Stomach (tissue), 9 donors: Measurements from ENCODE around the gene PSMB11. TPM values are rescaled to one million over a fixed set of nuclear protein-coding genes. Genes with fewer than 3 reads are reported as not detected.

Source experiments
- DNase-seq, 2 donors: peaks; one replicate each; pipeline versions ENCODE4 v3.0.0 to v3.0.0-alpha.2; 2013 to 2019
- H3K27ac ChIP-seq, 5 donors: fragments of 200-600 bp in 4 of 5; sonication (generic) in 4 of 5; one replicate each; pipeline ENCODE4 v1.5.1; 2013 to 2019; ENCODE audit warnings: mild to moderate bottlenecking in 1 of 5, moderate library complexity in 1 of 5
- H3K27me3 ChIP-seq, 3 donors: fragments of 200-600 bp; sonication (generic); one replicate each; pipeline ENCODE4 v1.5.1; 2017 to 2019; ENCODE audit warnings: mixed run types in 1 of 3
- H3K36me3 ChIP-seq, 4 donors: fragments of 200-600 bp; sonication (generic); 1 replicate in 3 of 4; 2 replicates in 1 of 4; pipeline ENCODE4 v1.5.1; 2016 to 2019
- H3K4me1 ChIP-seq, 4 donors: fragments of 200-600 bp; sonication (generic); one replicate each; pipeline ENCODE4 v1.5.1; 2016 to 2019
- H3K4me3 ChIP-seq, 4 donors: fragments of 200-600 bp; sonication (generic) in 3 of 4; one replicate each; pipeline ENCODE4 v1.5.1; 2016 to 2019; ENCODE audit warnings: mild to moderate bottlenecking in 1 of 4
- H3K9me3 ChIP-seq, 4 donors: fragments of 200-600 bp; sonication (generic); one replicate each; pipeline ENCODE4 v1.5.1; 2016 to 2019
- EP300 ChIP-seq: sonication (generic); formaldehyde crosslinking; IDR thresholded peaks from one replicate; pipeline ENCODE4 v1.6.1; 2017; ENCODE audit warnings: antibody characterized with exemption
- POLR2A ChIP-seq, 4 donors: fragments of 450-650 bp; IDR thresholded peaks; one replicate each; pipeline ENCODE4 v1.6.1; 2016; ENCODE audit warnings: antibody characterized with exemption in 4 of 4, control low read depth in 2 of 4, mild to moderate bottlenecking in 1 of 4, moderate library complexity in 1 of 4
- POLR2AphosphoS5 ChIP-seq, 3 donors: sonication (generic); formaldehyde crosslinking; IDR thresholded peaks; one replicate each; pipeline ENCODE4 v1.6.1; 2016; ENCODE audit warnings: antibody characterized with exemption in 3 of 3
- WGBS, 5 donors: extraction: QIAGEN DNeasy Blood & Tissue Kit in 3 of 5; methylation state at CpG; one replicate each; pipeline versions ENCODE4 v1.1.5 to v1.1.7; 2013 to 2018; 5-methylcytosine and 5-hydroxymethylcytosine counted together
- intact Hi-C: fragments of 100-400 bp; cut with DNase I; formaldehyde crosslinking; loops from one replicate; pipeline ENCODE4 v1.15.1; 2023; ENCODE audit warnings: low total_unique reads
- polyA plus RNA-seq, 3 donors: library from polyadenylated mRNA; stranded (reverse); fragments of 200-250 nt; gene quantifications; one replicate each; pipeline ENCODE4 v1.2.3, GENCODE V29; 2013
- total RNA-seq, 5 donors: library from RNA; depleted of rRNA; stranded (reverse); fragments of >200 nt; gene quantifications; one replicate each; pipeline versions ENCODE4 v1.1.0 to v1.2.3, GENCODE V29; 2014 to 2016
- TF ChIP-seq, protein P1 (sequence below), 7 experiments: fragments of 450-650 bp in 4 of 7; fragments of 200-600 bp in 3 of 7; sonication (generic) in 3 of 7; IDR thresholded peaks; one replicate each; pipeline ENCODE4 v1.5.1; 2016 to 2019; ENCODE audit warnings: antibody characterized with exemption in 7 of 7, control low read depth in 2 of 7, mild to moderate bottlenecking in 1 of 7
- donor health status: healthy with polysubstance abuse.
- donor health status: Bipolar disorder and iron deficiency.
- donor health status: healthy.

The PSMB11 gene
- total and polyA plus RNA-seq, 8 donors, result not detected

DNA sequence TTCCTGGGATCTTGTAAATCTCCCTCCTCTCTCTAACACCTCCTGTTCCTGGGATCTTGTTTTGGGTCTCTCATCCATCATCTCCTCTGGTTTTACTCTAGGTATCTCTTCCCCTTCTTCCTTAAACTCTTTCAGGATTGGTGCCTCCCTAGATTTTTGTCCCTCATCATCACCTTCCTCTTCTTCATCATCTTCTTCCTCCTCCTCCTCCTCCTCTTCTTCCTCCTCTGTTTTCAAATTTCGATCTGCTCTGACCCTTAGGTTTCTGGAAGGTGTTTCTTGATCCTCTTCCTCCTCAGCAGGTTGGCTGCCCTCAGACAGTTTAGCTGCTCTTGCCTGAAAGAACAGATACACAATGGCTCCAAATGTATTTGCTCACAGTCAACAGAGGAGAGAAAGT, 38.5 kb downstream of the PSMB11 start:
- H3K27ac ChIP-seq, result peak overlapping the region in 2 of 5 donors; percentile 16 to 74

DNA sequence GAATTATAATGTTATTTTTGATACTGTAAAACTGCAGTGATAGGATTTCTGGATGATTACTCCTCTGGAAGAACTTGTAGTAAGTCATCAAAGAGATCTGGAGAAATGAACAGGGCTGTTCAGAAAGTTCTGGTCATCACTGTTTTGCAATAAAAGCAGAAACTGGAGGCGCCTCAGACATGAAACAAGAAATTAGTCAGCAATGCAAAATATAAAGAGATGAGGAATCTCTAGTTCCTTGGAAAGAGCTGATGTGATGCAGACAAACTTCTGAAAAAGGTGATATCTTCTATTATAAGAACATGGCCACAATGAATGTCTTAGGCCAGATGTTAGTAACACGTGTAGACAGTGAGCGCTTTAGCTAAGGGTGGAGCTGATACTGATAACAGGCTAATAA, 43.4 kb downstream of the PSMB11 start:
- peaks cover 79 to 100% (median 100%) of the 10 kb centered on the region in 4 donors for H3K36me3 ChIP-seq
- 44 to 61% (median 51%) methylated on average over 3 of the region's 3 CpGs for WGBS, 5 donors
- intact Hi-C loops, result no loop called here
- DNase-seq, result no peak
- no peak for TF ChIP-seq POLR2A (IDR thresholded peaks at IDR 0.05)
- TF ChIP-seq POLR2AphosphoS5 (IDR thresholded peaks at IDR 0.05), result no peak
- no peak for TF ChIP-seq EP300
- TF ChIP-seq, protein P1, sequence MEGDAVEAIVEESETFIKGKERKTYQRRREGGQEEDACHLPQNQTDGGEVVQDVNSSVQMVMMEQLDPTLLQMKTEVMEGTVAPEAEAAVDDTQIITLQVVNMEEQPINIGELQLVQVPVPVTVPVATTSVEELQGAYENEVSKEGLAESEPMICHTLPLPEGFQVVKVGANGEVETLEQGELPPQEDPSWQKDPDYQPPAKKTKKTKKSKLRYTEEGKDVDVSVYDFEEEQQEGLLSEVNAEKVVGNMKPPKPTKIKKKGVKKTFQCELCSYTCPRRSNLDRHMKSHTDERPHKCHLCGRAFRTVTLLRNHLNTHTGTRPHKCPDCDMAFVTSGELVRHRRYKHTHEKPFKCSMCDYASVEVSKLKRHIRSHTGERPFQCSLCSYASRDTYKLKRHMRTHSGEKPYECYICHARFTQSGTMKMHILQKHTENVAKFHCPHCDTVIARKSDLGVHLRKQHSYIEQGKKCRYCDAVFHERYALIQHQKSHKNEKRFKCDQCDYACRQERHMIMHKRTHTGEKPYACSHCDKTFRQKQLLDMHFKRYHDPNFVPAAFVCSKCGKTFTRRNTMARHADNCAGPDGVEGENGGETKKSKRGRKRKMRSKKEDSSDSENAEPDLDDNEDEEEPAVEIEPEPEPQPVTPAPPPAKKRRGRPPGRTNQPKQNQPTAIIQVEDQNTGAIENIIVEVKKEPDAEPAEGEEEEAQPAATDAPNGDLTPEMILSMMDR (IDR thresholded peaks at IDR 0.05), result no peak
- no peak overlapping the region for H3K4me3 ChIP-seq
- no peaks in the 10 kb centered on the region for H3K9me3 ChIP-seq
- H3K27ac ChIP-seq, result peak overlapping the region in 2 of 5 donors; percentile 4 to 13
- peaks cover 12 to 31% (median 23%) of the 10 kb centered on the region in 4 donors for H3K4me1 ChIP-seq
- H3K27me3 ChIP-seq, result no peaks in the 10 kb centered on the region

More for the DNA sequence above, 38.5 kb downstream of the PSMB11 start:
- Histone ChIP-seq H3K4me3 (no peak overlapping the region), H3K36me3 (peaks cover 87 to 100% (median 100%) of the 10 kb centered on the region in 4 donors), H3K27me3 (no peaks in the 10 kb centered on the region), H3K9me3 (no peaks in the 10 kb centered on the region), H3K4me1 (peaks cover 1 to 55% (median 21%) of the 10 kb centered on the region in 4 donors)
- TF ChIP-seq EP300, result no peak
- DNase-seq, result no peak
- intact Hi-C loops, result no loop called here
- 68 to 86% (median 73%) methylated on average over 1 of the region's 1 CpG for WGBS, 5 donors

DNA sequence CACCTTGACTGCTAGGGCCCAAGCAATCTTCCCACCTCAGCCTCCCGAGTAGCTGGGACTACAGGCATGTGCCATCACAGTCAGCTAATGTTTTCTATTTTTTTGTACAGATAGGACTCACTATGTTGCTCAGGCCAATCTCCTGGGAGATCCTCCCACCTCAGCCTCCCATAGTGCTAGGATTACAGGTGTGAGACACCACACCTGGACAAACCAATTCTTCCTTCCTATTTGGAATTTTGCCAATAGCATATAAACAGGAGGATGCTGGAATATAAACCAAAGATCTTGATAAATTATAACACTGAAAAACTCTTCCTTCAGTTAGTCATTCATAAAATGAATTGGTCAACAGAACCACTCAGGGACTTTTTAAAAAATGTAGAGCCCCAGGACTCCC, 44.6 kb downstream of the PSMB11 start:
- Histone ChIP-seq H3K9me3 (no peaks in the 10 kb centered on the region), H3K27me3 (no peaks in the 10 kb centered on the region), H3K36me3 (peaks cover 77 to 100% (median 100%) of the 10 kb centered on the region in 4 donors), H3K4me3 (no peak overlapping the region), H3K27ac (peak overlapping the region in 3 of 5 donors; percentile 13 to 46 (median 23)), H3K4me1 (peaks cover 12 to 39% (median 24%) of the 10 kb centered on the region in 4 donors)
- no peak for TF ChIP-seq POLR2AphosphoS5 (IDR thresholded peaks at IDR 0.05)
- no peak for TF ChIP-seq EP300
- TF ChIP-seq, protein P1 (IDR thresholded peaks at IDR 0.05), result no peak
- no peak for TF ChIP-seq POLR2A (IDR thresholded peaks at IDR 0.05)
- WGBS, 5 donors, result 71 to 89% (median 79%) methylated on average over 1 of the region's 1 CpG
- intact Hi-C loops, result no loop called here
- no peak for DNase-seq

- peaks cover 54 to 86% (median 85%) of the 10 kb centered on the region in 4 donors for H3K36me3 ChIP-seq
- H3K9me3 ChIP-seq, result no peaks in the 10 kb centered on the region
- TF ChIP-seq POLR2AphosphoS5 (IDR thresholded peaks at IDR 0.05) (no peak), EP300 (no peak), POLR2A (IDR thresholded peaks at IDR 0.05) (no peak)
- TF ChIP-seq, protein P1 (IDR thresholded peaks at IDR 0.05), result no peak
- no peak overlapping the region for H3K27ac ChIP-seq
- 89 to 92% (median 91%) methylated on average over 12 of the region's 12 CpGs for WGBS, 5 donors
- no peaks in the 10 kb centered on the region for H3K27me3 ChIP-seq
- H3K4me1 ChIP-seq, result peaks cover 20 to 65% (median 48%) of the 10 kb centered on the region in 4 donors
- intact Hi-C loops, result no loop called here
- no peak for DNase-seq
- H3K4me3 ChIP-seq, result no peak overlapping the region
Measured at GRCh38 chr14:23089498-23090253, 47.7 kb downstream of the PSMB11 start.

DNA sequence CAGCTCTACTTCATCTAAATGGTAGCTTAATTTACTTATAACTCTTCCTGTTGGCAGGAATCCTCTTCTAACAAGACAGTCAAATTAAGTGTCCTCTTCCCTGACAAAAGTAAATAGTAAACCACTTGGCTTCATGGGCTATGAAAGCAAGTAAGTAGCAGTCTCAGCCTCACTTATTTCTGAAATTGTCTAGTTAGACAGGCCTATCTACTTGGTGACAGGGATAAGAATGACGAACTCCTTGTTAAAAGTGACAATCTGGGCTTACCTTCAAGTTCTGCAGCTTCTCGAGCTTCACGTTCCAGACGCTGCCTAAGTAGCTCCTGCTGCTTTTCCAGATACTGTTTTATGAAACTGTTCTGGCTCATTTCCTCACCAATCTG, 48.2 kb downstream of the PSMB11 start:
- intact Hi-C loops, result no loop called here
- Histone ChIP-seq H3K4me3 (no peak overlapping the region), H3K4me1 (peaks cover 20 to 59% (median 46%) of the 10 kb centered on the region in 4 donors), H3K9me3 (no peaks in the 10 kb centered on the region), H3K27me3 (no peaks in the 10 kb centered on the region), H3K36me3 (peaks cover 51 to 80% (median 80%) of the 10 kb centered on the region in 4 donors), H3K27ac (no peak overlapping the region)
- TF ChIP-seq POLR2AphosphoS5 (IDR thresholded peaks at IDR 0.05) (no peak), POLR2A (IDR thresholded peaks at IDR 0.05) (no peak), EP300 (no peak)
- TF ChIP-seq, protein P1 (IDR thresholded peaks at IDR 0.05), result no peak
- no peak for DNase-seq
- WGBS, 5 donors, result 77 to 87% (median 83%) methylated on average over 4 of the region's 4 CpGs
